SJCRH30 (cell line): ENCODE measurements around the gene FAM170B. TPM values are rescaled to one million over a fixed set of nuclear protein-coding genes. Genes with fewer than 3 reads are reported as not detected.

Experiments used
- DNase-seq, 2 experiments: peaks; one replicate each; pipeline ENCODE4 v3.0.0-alpha.2; 2015 to 2020
- H3K27ac ChIP-seq: fragments of 250-450 bp; sonication (Bioruptor Pico); 2 replicates; pipeline ENCODE4 v1.5.1; 2020; ENCODE audit warnings: mild to moderate bottlenecking, moderate library complexity
- H3K27me3 ChIP-seq: fragments of 250-450 bp; sonication (Bioruptor Pico); 2 replicates; pipeline ENCODE4 v1.5.1; 2020; ENCODE audit warnings: mild to moderate bottlenecking, moderate library complexity
- H3K36me3 ChIP-seq: fragments of 250-450 bp; sonication (Bioruptor Pico); 2 replicates; pipeline ENCODE4 v1.5.1; 2020; ENCODE audit warnings: mild to moderate bottlenecking, moderate library complexity
- H3K4me1 ChIP-seq: fragments of 250-450 bp; sonication (Bioruptor Pico); 2 replicates; pipeline ENCODE4 v1.5.1; 2020; ENCODE audit warnings: mild to moderate bottlenecking, moderate library complexity
- H3K4me3 ChIP-seq: fragments of 250-450 bp; sonication (Bioruptor Pico); 2 replicates; pipeline ENCODE4 v1.5.1; 2020; ENCODE audit warnings: mild to moderate bottlenecking, moderate library complexity
- H3K9me3 ChIP-seq: fragments of 250-450 bp; sonication (Bioruptor Pico); replicated peaks from 2 replicates; pipeline ENCODE4 v1.5.1; 2020; ENCODE audit warnings: mild to moderate bottlenecking, moderate library complexity
- total RNA-seq: library from RNA; depleted of rRNA; stranded (reverse); fragments of >200 nt; shearing (Covaris generic); gene quantifications from 2 replicates; pipeline ENCODE4 v1.2.3, GENCODE V29; 2014; rRNA removed

The FAM170B gene
- total RNA-seq, 1 experiment from 2014 or later: not detected

DNA sequence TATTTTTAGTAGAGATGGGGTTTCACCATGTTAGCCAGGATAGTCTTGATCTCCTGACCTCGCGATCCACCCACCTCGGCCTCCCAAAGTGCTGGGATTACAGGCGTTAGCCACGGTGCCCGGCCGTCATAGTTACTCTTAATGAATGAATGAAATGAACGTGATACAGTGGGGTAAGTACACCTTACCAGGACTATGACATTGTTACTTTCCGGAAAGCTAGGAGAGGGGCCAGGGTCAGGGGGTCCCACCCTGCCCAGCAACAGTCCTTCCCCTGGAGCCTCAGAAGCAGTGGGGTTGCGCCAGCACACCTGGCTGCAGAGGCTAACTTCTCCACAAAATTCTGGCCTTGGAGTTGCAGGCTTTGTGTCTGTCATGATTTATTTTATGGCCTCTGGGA lies 39.9 kb downstream of the FAM170B start:
- Histone ChIP-seq H3K27ac (no peak overlapping the region), H3K27me3 (no peaks in the 10 kb centered on the region), H3K36me3 (no peaks in the 10 kb centered on the region), H3K4me1 (no peaks in the 10 kb centered on the region), H3K4me3 (no peak overlapping the region), H3K9me3 (no peaks in the 10 kb centered on the region)
- DNase-seq: no peak

DNA sequence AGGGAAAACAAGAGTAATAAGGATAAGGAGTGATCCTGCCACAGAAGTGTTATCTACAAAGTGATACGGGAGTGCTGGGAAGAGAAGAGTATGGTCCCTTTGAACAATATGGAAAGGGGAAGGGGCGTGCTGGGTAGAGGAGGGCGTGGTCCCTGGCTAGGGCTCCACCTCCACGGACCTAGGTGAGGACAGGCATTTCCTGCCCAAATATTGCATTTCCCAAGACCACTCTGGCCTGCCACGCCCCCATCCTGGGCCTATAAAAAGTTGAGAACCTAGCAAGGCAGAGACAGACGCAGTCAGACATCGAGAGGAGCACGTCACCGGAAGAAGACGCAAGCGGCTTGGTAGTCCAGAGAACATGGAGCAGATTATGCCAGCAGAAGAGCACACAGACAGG lies 41.3 kb downstream of the FAM170B start:
- Histone ChIP-seq H3K27ac (no peak overlapping the region), H3K4me1 (no peaks in the 10 kb centered on the region), H3K36me3 (no peaks in the 10 kb centered on the region), H3K27me3 (no peaks in the 10 kb centered on the region), H3K9me3 (no peaks in the 10 kb centered on the region), H3K4me3 (no peak overlapping the region)
- DNase-seq: no peak

DNA sequence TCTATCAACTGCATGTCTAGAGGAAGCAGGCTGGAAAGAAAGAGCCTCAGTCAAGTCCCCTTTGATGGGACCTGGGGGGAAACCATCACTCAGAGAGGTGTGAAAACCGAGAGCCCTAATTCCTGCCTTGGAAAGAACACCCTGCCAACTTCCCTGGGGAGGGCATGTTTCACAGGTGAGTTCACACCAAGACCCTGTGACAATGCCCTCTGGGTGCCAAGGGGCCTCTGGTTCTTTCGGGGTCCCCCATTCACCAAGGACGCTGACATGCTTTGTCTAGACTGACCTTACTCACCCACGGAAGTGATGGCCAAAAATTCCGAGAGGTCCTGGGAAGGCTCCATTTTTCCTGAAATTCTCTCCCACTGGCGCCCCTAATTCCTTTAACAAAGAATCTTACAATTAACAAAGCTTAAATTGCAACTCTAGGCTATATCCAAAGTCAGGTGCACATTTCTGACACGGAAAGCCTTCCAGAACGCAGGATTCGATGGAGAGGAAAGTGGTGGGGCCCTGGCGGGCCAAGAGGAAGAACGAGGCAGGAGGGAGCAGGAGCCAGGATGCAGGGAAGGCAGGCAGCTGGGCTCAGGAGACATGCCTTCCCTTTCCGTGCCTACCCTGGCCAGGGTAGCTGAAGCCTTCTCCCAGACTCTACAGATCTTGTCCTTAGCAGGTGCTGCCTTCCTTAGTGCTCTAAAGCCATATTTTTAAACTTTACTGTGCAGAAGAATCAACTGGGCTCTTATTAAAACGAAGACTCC lies 42.2 kb downstream of the FAM170B start:
- no peaks in the 10 kb centered on the region for H3K36me3 ChIP-seq
- H3K27me3 ChIP-seq: no peaks in the 10 kb centered on the region
- no peak overlapping the region for H3K4me3 ChIP-seq
- no peak for DNase-seq
- no peak overlapping the region for H3K27ac ChIP-seq
- no peaks in the 10 kb centered on the region for H3K4me1 ChIP-seq
- no peaks in the 10 kb centered on the region; the same call in 1 of the 2 replicates for H3K9me3 ChIP-seq

DNA sequence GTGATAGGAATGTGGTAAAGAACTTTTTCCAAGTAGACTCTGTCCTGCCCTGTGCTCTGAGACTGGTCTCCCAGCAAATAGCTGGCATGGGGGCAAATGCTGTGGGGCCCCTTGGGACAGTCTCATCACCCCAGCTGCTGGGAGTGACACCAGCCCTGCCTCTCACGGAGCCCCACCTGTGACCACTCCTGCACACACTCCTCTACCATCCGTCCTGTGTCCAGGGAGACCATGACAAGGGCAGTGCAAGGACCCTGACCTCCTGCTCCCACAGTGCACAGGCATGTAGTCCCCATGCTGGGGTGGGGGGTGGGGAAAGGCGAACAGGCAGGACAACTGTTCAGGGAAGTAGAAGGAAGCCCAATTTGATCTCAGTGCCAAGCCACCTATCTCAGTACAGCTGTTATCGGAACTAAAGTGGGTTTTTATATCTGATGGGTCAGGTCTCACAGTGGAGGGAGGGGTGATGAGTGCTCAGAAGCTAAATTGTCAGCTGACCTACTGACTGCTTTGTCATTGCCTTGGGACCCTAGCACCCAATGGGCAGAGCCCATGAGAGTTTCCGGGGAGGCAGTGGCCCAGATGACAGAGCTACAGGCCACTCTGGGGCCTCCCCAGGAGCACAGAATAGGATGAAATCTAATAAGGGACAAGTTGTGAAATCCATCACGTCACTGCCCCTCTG lies 43.0 kb downstream of the FAM170B start:
- Histone ChIP-seq H3K4me3 (no peak overlapping the region), H3K27me3 (no peaks in the 10 kb centered on the region), H3K9me3 (peaks cover 4% of the 10 kb centered on the region; the same call in 1 of the 2 replicates), H3K4me1 (no peaks in the 10 kb centered on the region), H3K27ac (no peak overlapping the region), H3K36me3 (no peaks in the 10 kb centered on the region)
- no peak for DNase-seq

DNA sequence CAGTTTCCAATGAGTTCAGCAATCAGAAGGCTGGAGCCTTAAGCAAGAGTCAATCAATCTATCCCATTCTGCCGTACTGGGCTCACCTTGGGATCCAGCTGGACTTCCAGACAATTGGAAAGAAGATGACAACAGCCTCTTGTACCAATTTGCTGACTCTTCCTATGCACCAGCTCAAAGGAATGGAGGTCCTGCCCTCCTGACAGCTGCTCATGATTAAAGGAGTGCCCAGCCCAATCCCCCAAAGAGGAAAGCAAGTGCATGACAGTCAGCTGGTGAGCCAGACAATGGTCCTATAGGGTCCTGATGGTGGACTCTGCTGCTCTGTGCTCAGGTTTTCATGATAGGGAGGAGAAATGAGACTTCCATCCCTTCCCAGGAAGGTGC lies 43.6 kb downstream of the FAM170B start:
- peaks cover 4% of the 10 kb centered on the region; the same call in 1 of the 2 replicates for H3K9me3 ChIP-seq
- no peaks in the 10 kb centered on the region for H3K27me3 ChIP-seq
- no peak overlapping the region for H3K4me3 ChIP-seq
- no peaks in the 10 kb centered on the region for H3K4me1 ChIP-seq
- no peak overlapping the region for H3K27ac ChIP-seq
- H3K36me3 ChIP-seq: no peaks in the 10 kb centered on the region
- DNase-seq: no peak

DNA sequence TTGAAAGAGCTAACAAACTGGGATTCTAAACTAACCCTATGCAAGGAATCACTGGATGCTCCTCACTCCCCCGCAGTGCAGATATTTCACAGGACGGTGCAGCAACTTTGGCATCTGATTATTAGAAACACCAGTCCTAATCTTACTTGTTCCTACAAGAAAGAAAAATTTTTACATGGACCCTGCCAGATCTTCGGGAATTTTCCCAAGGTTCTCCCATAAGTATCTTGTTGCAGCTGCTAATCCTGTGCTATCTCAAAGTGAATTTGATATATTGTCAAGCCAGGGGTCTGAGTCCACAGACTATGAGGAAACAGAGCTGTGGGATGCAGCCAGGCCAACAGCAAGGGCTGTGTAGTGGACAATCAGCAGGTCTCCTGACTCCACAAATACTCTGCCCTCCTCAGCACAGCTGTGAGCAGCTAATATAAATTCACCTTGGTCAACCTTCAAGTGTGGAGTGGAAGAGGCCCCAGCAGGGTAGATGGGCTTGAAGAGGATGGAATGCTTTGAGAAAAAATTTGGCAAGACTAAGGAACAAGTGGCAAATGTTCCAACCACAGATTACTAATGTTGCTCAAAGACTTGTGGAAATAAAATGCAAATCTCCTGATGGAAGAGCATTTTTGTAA lies 44.1 kb downstream of the FAM170B start:
- peaks cover 4% of the 10 kb centered on the region; the same call in 1 of the 2 replicates for H3K9me3 ChIP-seq
- no peaks in the 10 kb centered on the region for H3K4me1 ChIP-seq
- H3K27ac ChIP-seq: no peak overlapping the region
- H3K27me3 ChIP-seq: no peaks in the 10 kb centered on the region
- DNase-seq: no peak
- H3K36me3 ChIP-seq: no peaks in the 10 kb centered on the region
- H3K4me3 ChIP-seq: no peak overlapping the region

DNA sequence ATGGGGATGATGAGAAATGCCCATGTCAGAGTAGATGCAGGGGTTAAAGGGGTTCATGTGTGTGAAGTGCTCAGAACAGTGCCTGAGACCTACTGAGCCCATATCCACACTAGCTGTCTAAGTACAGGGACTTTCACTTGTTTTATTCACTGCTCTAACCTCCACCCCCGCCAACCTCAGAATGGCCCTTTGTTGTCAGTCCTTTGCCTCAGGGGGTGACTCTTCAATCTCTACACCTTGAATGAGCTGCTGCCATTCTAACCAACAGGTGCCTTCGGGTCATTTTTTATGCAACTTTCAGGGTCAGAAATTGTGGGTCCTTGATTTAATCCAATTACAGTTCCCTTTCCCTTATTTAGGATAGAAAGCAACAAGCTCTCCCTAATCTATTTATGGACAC lies 44.7 kb downstream of the FAM170B start:
- Histone ChIP-seq H3K4me3 (no peak overlapping the region), H3K27ac (no peak overlapping the region), H3K4me1 (no peaks in the 10 kb centered on the region), H3K27me3 (no peaks in the 10 kb centered on the region), H3K36me3 (no peaks in the 10 kb centered on the region), H3K9me3 (peaks cover 4% of the 10 kb centered on the region; the same call in 1 of the 2 replicates)
- no peak for DNase-seq

DNA sequence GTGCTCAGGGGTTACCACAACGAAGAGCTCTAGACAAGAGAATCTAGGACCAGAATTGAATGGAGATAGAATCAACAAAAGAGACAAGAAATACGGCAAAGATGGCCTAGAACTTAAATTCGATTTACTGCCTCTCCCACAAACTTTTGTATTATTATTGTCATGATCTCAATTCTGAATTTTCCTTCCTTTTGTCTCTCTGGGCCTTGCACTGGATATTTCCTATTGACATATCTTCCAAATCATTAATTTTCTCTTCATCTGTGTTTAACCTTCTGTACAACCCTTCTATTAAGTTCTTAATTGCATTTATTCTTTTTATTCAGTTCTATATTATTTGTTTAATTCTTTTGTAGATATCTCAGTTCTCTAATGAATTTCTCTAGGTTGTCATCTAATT lies 46.9 kb downstream of the FAM170B start:
- Histone ChIP-seq H3K27me3 (no peaks in the 10 kb centered on the region), H3K9me3 (peaks cover 4% of the 10 kb centered on the region; the same call in 1 of the 2 replicates), H3K36me3 (no peaks in the 10 kb centered on the region), H3K4me3 (no peak overlapping the region), H3K27ac (no peak overlapping the region), H3K4me1 (no peaks in the 10 kb centered on the region)
- DNase-seq: no peak

DNA sequence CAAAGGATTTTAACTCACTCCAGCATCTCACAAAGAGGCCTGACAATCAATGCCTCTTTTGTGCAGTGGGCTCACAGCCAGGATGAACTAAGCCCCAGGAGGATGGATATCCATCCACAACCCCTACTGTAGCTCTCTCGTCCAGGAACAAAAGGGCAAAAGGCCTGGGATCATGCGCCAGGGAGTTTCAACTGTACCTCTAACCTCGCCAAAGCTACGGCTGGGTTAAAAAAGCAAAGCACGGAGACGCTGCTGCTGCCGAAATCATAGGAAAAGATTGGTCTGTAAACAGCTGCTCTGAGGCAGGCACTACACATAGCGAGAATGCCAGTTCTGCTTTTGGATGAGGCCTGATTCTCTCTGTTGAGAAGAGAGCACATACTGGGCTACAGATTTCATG lies 50.6 kb downstream of the FAM170B start:
- no peaks in the 10 kb centered on the region for H3K36me3 ChIP-seq
- H3K4me1 ChIP-seq: no peaks in the 10 kb centered on the region
- H3K4me3 ChIP-seq: no peak overlapping the region
- no peaks in the 10 kb centered on the region for H3K27me3 ChIP-seq
- no peak overlapping the region for H3K27ac ChIP-seq
- DNase-seq: peak in 1 of 2 experiments; percentile 13
- peaks cover 4% of the 10 kb centered on the region; the same call in 1 of the 2 replicates for H3K9me3 ChIP-seq

DNA sequence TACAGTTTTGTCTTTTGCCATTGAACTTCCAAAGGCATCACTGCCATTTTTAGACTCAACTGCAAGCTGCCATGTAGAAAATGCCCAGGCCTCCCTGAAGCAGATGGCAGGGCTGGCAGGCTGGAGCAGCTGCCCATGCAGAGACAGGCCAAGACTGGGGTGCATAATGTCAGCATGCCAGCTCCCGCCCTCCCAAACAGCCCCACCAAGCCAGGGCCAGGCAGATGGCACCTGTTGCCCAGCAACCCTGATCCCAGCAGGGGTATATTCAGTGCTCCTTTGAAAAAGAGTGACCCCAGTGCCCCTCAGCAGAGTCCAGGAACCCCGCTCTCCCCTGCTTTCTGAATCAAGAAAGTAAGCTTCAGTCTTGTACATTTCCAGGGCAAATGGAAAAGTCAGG lies 51.1 kb downstream of the FAM170B start:
- no peaks in the 10 kb centered on the region for H3K4me1 ChIP-seq
- H3K27ac ChIP-seq: no peak overlapping the region
- no peak overlapping the region for H3K4me3 ChIP-seq
- no peaks in the 10 kb centered on the region for H3K27me3 ChIP-seq
- DNase-seq: no peak
- no peaks in the 10 kb centered on the region for H3K36me3 ChIP-seq
- H3K9me3 ChIP-seq: peaks cover 4% of the 10 kb centered on the region; the same call in 1 of the 2 replicates

DNA sequence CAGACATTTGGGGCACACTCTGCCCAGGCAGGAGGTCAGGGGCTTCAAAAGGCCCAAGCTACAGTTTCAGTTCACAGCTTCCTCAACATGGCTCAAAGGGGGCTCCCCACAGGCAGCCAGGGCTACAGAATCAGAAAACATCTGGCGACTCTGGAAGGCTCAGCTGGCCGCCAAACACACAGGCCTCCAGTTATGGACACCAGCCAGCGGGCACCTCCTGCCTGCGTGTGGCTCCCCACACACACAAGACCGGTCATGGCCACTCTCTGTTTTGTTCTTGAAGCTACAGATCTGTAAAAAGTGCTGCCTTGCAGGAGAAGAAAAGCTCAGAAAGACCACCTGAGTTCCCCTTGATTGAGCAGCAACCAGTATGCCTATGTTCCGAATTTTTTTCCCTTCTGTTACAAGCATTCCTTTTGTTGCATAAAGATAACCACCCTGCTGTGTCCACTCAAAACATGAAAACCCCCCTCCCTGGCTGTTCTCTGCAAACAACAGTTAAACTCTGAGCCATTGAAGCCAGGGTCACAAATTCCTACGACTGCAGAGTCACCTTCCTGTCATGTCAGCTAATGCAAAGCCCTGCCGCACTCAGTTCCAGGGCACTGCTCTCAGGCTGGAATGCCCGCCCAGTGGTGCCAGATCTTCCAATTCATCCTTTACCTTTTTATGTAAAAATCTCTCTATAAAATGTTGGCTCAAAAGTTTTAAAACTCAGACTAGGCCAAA lies 52.1 kb downstream of the FAM170B start:
- no peak for DNase-seq
- H3K27ac ChIP-seq: no peak overlapping the region

More for the DNA sequence above, 52.1 kb downstream of the FAM170B start:
- Histone ChIP-seq H3K27me3 (no peaks in the 10 kb centered on the region), H3K4me1 (no peaks in the 10 kb centered on the region), H3K4me3 (no peak overlapping the region), H3K36me3 (no peaks in the 10 kb centered on the region), H3K9me3 (peaks cover 4% of the 10 kb centered on the region; the same call in 1 of the 2 replicates)

Other genes starting within 250 kb of the FAM170B start
- not detected in 2 replicates for gene LRRC18, start 194.2 kb downstream of the FAM170B start, total RNA-seq
- 7.1 and 7.2 TPM in 2 replicates for gene VSTM4, start 18.5 kb downstream of the FAM170B start, total RNA-seq
- gene TMEM273, start 54.4 kb upstream of the FAM170B start, total RNA-seq: 2.1 and 2.5 TPM in 2 replicates
- gene C10orf71, start 165.1 kb upstream of the FAM170B start, total RNA-seq: 4.5 and 6.6 TPM in 2 replicates